ENCODE data around the gene BICRA.

Gene BICRA

GRCh38 chr19:47613165-47614020, 4.5 kb downstream of the BICRA start:
- Mint-ChIP-seq H3K27ac (no peak overlapping the region), H3K9me3 (peaks cover 0 to 2% of the 10 kb centered on the region in 2 donors), H3K4me1 (peaks cover 32 to 61% of the 10 kb centered on the region in 2 donors), H3K36me3 (peaks cover 2 to 10% of the 10 kb centered on the region in 2 donors), H3K4me3 (no peak overlapping the region), H3K27me3 (no peaks in the 10 kb centered on the region)
- no peak for ATAC-seq (replicated peaks)
- DNase-seq: no peak

- Mint-ChIP-seq H3K36me3 (peaks cover 2 to 10% of the 10 kb centered on the region in 2 donors), H3K4me3 (no peak overlapping the region), H3K27me3 (no peaks in the 10 kb centered on the region), H3K4me1 (peaks cover 32 to 64% of the 10 kb centered on the region in 2 donors), H3K9me3 (peaks cover 0 to 2% of the 10 kb centered on the region in 2 donors), H3K27ac (no peak overlapping the region)
- no peak for DNase-seq
- no peak for ATAC-seq (replicated peaks)
Observed at GRCh38 chr19:47614021-47614295, 5.0 kb downstream of the BICRA start.

- Mint-ChIP-seq H3K4me1 (peaks cover 31 to 64% of the 10 kb centered on the region in 2 donors), H3K27me3 (no peaks in the 10 kb centered on the region), H3K27ac (no peak overlapping the region)
Observed at GRCh38 chr19:47614559-47614958, 5.6 kb downstream of the BICRA start.

DNA sequence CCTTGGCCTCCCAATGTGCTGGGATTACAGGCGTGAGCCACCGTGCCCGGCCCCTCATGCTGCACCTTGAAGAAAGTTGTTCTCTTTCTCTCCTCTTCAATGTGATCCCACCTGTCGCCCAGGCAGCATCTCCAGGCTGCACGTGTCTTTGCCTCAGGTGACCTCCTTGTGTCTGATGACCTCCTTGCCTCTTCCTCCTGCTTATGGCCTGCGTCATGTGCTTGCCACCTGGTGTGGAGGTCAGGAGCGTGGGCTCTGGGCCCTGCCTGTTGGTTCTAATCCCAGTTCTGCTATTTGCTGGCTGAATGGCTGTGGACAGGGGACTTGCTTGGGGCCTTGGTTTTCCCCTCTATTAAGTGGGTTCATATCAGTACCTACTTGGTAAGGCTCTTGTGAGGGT, 6.3 kb downstream of the BICRA start:
- DNase-seq (peak; percentile 5), ATAC-seq (replicated peaks) (peak; percentile 56 to 60)
- no peaks in the 10 kb centered on the region for H3K27me3 Mint-ChIP-seq
- no peak overlapping the region for H3K4me3 Mint-ChIP-seq
- peak overlapping the region; percentile 56 for H3K27ac Mint-ChIP-seq
- peaks cover 0 to 2% of the 10 kb centered on the region in 2 donors for H3K9me3 Mint-ChIP-seq
- peaks cover 2 to 15% of the 10 kb centered on the region in 2 donors for H3K36me3 Mint-ChIP-seq
- H3K4me1 Mint-ChIP-seq: peaks cover 37 to 70% of the 10 kb centered on the region in 2 donors

More at GRCh38 chr19:47614559-47614958, 5.6 kb downstream of the BICRA start:
- peaks cover 0 to 2% of the 10 kb centered on the region in 2 donors for H3K9me3 Mint-ChIP-seq
- no peak for DNase-seq
- H3K36me3 Mint-ChIP-seq: peaks cover 2 to 10% of the 10 kb centered on the region in 2 donors
- H3K4me3 Mint-ChIP-seq: no peak overlapping the region
- no peak for ATAC-seq (replicated peaks)

- peaks cover 0 to 2% of the 10 kb centered on the region in 2 donors for H3K9me3 Mint-ChIP-seq
- H3K27ac Mint-ChIP-seq: no peak overlapping the region
- H3K4me1 Mint-ChIP-seq: peaks cover 33 to 68% of the 10 kb centered on the region in 2 donors
- no peak for ATAC-seq (replicated peaks)
- H3K4me3 Mint-ChIP-seq: peak overlapping the region in 1 of 2 donors; percentile 37
- no peak for DNase-seq
- no peaks in the 10 kb centered on the region for H3K27me3 Mint-ChIP-seq
- peaks cover 2 to 15% of the 10 kb centered on the region in 2 donors for H3K36me3 Mint-ChIP-seq
Observed at GRCh38 chr19:47615714-47616113, 6.8 kb downstream of the BICRA start.

GRCh38 chr19:47618771-47619170, 9.8 kb downstream of the BICRA start:
- Mint-ChIP-seq H3K4me3 (no peak overlapping the region), H3K36me3 (peaks cover 2 to 22% of the 10 kb centered on the region in 2 donors), H3K27ac (no peak overlapping the region), H3K27me3 (no peaks in the 10 kb centered on the region), H3K4me1 (peaks cover 20 to 51% of the 10 kb centered on the region in 2 donors), H3K9me3 (peaks cover 0 to 2% of the 10 kb centered on the region in 2 donors)
- DNase-seq (no peak), ATAC-seq (replicated peaks) (no peak)

DNA sequence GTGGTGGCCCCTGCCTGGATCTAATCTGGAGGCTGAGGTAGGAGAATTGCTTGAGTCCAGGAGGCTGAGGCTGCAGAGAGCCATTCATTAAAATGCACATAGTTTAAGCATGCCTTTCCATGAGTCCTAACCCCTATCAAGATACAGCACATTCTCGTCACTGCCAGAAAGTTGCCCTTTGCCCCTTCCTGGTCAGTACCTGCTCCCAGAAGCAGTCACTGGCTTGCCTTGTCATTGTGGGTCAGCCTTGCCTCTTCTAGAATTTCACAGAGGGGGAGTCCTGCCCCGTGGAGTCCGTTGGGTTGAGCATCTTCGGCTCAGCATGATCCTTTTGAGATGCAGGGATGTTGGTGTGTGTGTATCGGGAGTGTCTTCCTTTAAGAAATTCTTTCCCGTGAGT, 10.8 kb downstream of the BICRA start:
- peaks cover 21 to 51% of the 10 kb centered on the region in 2 donors for H3K4me1 Mint-ChIP-seq
- no peak overlapping the region for H3K4me3 Mint-ChIP-seq
- no peaks in the 10 kb centered on the region for H3K27me3 Mint-ChIP-seq
- no peak overlapping the region for H3K27ac Mint-ChIP-seq
- H3K36me3 Mint-ChIP-seq: peaks cover 6 to 24% of the 10 kb centered on the region in 2 donors
- DNase-seq: no peak
- ATAC-seq (replicated peaks): no peak
- no peaks in the 10 kb centered on the region for H3K9me3 Mint-ChIP-seq

- DNase-seq: no peak
- Mint-ChIP-seq H3K4me3 (no peak overlapping the region), H3K4me1 (peaks cover 29 to 60% of the 10 kb centered on the region in 2 donors), H3K27me3 (no peaks in the 10 kb centered on the region), H3K27ac (no peak overlapping the region), H3K9me3 (no peaks in the 10 kb centered on the region), H3K36me3 (peaks cover 10 to 21% of the 10 kb centered on the region in 2 donors)
- ATAC-seq (replicated peaks): no peak
Observed at GRCh38 chr19:47623151-47623920, 14.4 kb downstream of the BICRA start.

GRCh38 chr19:47623921-47624391, 15.0 kb downstream of the BICRA start:
- Mint-ChIP-seq H3K4me1 (peaks cover 29 to 62% of the 10 kb centered on the region in 2 donors), H3K36me3 (peaks cover 11 to 21% of the 10 kb centered on the region in 2 donors), H3K27me3 (no peaks in the 10 kb centered on the region), H3K27ac (peak overlapping the region; percentile 53), H3K9me3 (no peaks in the 10 kb centered on the region), H3K4me3 (no peak overlapping the region)
- DNase-seq (no peak), ATAC-seq (replicated peaks) (no peak)

GRCh38 chr19:47625650-47626049, 16.7 kb downstream of the BICRA start:
- Mint-ChIP-seq H3K27ac (no peak overlapping the region), H3K36me3 (peaks cover 16 to 20% of the 10 kb centered on the region in 2 donors), H3K4me3 (no peak overlapping the region), H3K9me3 (no peaks in the 10 kb centered on the region), H3K27me3 (no peaks in the 10 kb centered on the region), H3K4me1 (peaks cover 24 to 57% of the 10 kb centered on the region in 2 donors)
- ATAC-seq (replicated peaks) (no peak), DNase-seq (no peak)

DNA sequence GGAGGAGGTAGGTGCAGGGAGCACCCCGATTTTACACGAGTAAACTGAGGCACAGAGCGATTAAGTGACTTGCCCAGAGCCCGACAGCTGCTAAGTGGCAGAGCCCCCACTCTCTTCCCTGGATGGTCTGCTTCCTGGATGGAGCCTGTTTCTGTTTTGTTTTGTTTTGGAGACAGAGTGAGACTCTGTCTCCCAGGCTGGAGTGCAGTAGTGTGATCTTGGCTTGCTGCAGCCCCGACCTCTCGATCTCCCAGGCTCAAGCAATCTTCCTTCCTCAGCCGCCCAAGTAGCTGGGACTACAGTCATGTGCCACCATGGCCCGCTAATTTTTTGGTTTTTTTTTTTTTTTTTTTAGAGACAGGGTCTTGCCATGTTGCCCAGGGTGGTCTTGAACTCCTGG, 17.3 kb downstream of the BICRA start:
- ATAC-seq (replicated peaks) (no peak), DNase-seq (no peak)
- H3K4me3 Mint-ChIP-seq: no peak overlapping the region
- H3K36me3 Mint-ChIP-seq: peaks cover 17 to 20% of the 10 kb centered on the region in 2 donors
- no peaks in the 10 kb centered on the region for H3K9me3 Mint-ChIP-seq
- H3K4me1 Mint-ChIP-seq: peaks cover 25 to 53% of the 10 kb centered on the region in 2 donors
- no peaks in the 10 kb centered on the region for H3K27me3 Mint-ChIP-seq
- no peak overlapping the region for H3K27ac Mint-ChIP-seq

GRCh38 chr19:47628078-47628771, 19.3 kb downstream of the BICRA start:
- no peaks in the 10 kb centered on the region for H3K9me3 Mint-ChIP-seq
- H3K4me3 Mint-ChIP-seq: no peak overlapping the region
- DNase-seq: no peak
- peak overlapping the region; percentile 31 for H3K27ac Mint-ChIP-seq
- ATAC-seq (replicated peaks): peak; percentile 52 to 74
- peaks cover 26 to 59% of the 10 kb centered on the region in 2 donors for H3K4me1 Mint-ChIP-seq
- no peaks in the 10 kb centered on the region for H3K27me3 Mint-ChIP-seq
- peaks cover 22 to 23% of the 10 kb centered on the region in 2 donors for H3K36me3 Mint-ChIP-seq

DNA sequence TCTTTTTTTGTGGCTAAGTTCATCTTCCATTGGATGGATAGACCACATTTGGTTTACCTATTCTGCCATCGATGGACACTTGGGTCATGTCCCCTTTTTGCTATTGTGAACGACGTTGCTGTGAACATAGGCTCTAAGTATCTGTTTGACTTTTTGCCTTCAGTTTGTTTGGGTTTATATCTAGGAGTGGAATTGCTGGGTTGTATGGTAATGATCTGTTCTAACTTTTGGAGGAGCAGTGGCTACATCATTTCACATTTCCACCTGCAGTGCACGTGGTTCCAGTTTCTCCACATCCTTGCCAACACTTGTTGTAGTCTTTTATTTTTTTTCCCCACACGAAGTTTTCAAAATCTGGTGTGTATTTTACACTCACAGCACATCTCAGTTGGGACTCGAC, 21.7 kb downstream of the BICRA start:
- Mint-ChIP-seq H3K9me3 (no peaks in the 10 kb centered on the region), H3K4me3 (no peak overlapping the region), H3K27me3 (no peaks in the 10 kb centered on the region), H3K27ac (no peak overlapping the region), H3K4me1 (peaks cover 23 to 61% of the 10 kb centered on the region in 2 donors), H3K36me3 (peaks cover 13 to 16% of the 10 kb centered on the region in 2 donors)
- DNase-seq (no peak), ATAC-seq (replicated peaks) (no peak)

Data from stimulated activated naive B cell treated with anti-CD40 and anti-IgM and Interleukin-4, amounts not matched to agents 10 μg/mL and 1 μg/mL and 100 μg/mL, for 72 hours (primary cell).